ENCODE data around the gene VILL.

VILL gene

DNA sequence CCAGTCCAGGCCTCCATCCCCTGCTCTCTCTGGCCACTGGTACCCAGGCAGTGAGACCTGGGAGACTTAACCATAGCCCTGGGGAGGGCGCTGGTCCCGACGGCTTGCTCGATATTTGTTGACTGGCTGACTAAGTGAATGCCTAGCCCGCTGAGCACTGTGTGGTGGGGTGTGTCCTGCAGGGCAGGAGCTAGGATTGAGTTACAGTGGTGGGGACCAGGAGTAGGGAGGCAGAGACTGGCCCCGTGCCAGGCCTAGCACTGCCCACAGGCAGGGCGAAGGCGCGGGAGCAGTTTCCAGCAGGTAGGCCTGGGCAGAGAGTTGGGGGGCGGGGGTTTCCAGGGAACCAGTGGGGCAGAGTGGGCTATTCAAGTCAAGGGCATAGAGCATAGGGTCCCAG is at the start of gene VILL:
Gene VILL, plus strand, starts transcription at position 260 of the 400 bp plus-strand sequence. CDS start 2,887 bp downstream, outside the sequence.
- DNase-seq = peak; percentile 8

DNA sequence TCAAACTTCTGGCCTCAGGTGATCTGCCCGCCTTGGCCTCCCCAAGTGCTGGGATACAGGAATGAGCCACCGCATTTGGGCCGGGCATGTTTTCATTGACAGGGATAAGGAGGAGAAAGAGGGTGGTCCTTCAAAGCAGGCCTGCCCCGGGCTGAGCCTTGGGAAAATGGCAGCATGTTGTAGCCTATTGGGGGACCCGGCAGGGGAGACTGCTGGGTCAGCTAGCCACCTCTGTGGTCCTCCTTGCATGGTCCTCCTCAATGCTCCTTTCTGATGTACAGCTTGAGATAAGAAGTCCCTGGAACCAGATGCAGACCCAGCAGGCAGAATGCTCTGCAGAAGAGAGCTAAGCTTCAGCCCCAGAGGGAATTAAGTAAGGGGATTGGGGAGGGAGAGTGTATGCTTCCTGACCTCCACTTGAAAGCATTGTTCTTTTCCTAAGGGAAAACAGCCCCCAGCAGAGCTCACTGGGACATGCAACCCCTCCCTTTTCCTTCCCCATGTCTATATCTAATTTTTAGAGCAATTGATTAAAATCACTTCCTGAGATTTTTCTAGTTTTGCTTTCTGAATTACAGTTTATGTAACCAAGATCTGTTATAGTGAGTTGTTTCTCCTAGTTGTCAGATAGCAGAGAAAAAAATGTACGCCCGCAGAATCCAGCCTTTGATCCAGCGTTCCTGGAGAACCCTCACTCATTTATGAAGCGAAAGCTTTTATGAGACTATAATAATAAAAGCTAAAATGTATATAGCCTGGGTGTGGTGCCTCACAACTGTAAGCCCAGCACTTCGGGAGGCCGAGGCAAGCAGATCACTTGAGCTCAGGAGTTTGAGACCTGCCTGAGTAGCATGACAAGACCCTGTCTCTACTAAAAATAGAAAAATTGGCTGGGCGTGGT is 48.7 kb upstream of the VILL start:
- no peak for DNase-seq

DNA sequence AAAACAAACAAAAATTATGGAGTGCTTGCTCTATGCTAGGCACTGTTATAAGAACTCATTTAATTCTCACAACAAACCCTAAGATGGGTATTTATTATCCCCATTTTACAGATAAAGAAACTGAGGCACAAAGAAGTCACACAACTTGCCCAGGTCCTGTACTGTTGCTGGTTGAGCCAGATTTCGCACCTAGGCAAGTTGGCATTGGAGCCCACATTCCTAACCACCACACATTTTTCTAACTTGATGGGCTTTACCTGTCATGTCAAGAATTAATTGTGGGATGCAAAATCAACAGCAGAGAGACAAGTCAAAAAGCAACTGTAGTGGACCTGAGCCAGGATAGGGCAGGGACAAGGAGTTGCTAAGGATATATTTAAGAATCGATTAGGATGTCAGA is 47.9 kb upstream of the VILL start:
- DNase-seq = no peak

DNA sequence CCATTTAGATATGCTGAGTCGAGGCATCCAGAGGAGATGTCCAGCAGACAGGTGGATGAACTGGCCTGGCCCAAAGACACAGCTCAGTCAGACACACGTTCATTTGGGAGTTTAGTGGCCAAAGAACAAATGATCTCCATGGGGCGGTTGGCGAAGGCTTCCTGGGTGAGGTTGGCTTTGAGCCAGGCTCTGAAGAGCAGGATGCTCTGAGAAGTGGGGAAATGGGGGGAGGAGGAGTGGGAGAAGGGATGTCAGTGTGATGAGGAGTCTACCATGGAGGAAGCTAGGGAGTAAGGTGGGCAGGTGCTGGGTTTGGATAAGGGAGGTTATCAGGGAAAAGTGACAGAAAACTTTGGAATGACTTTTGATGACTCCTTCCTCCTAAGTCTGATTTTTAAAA is 47.5 kb upstream of the VILL start:
- DNase-seq = no peak

DNA sequence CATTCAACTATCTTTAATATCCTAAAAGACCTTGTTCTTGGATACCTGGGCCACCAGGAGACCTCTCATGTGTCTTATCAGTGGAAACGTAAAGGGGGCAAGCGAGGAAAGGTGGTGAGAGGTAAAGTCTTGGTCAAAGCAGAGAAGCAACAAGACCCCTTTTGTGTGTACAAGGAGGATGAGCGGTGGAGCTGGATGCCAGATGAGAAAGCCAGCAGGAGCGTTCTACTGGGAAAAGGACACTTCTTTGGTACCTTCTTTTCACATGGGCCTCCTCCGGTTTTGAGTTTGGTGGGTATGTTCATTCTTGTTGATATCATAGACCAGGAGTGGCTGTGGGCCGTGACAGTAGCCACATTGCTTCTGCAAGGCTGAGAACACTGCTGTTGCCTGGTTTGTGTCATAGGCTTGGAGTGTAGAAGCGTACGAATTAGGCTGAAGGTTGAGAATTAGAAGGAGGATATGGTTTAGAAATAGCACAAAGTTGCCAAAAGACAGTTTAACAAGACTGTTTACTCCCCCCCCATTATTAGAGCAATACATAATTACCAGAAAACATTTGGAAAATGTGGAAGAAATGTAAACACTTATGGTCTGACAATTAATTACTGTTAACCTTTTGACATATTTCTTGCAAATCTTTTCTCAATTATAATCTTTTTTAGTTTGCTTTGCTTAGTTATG is 46.8 kb upstream of the VILL start:
- DNase-seq = no peak

DNA sequence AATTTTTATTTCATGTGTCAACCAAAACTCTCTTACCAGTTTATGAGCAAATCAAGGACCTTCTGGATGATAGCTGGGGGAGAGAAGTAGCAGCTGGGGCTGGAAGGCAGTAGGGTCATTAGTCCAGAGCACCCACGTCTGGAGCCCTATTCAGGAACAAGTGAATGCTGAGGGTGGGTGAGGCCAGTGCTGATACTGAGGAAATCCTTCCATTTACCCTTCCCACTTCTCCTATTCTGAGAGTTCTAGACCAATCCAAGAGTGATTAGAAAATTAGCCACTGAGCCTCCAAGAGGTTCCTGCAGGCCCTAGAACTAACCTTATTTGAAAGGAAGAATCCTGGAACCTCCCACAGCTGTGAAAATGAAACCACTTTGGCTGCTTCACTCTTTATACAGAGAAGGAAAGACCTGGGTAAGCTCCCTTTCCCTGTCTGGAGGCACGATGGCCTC is 46.2 kb upstream of the VILL start:
- no peak for DNase-seq

DNA sequence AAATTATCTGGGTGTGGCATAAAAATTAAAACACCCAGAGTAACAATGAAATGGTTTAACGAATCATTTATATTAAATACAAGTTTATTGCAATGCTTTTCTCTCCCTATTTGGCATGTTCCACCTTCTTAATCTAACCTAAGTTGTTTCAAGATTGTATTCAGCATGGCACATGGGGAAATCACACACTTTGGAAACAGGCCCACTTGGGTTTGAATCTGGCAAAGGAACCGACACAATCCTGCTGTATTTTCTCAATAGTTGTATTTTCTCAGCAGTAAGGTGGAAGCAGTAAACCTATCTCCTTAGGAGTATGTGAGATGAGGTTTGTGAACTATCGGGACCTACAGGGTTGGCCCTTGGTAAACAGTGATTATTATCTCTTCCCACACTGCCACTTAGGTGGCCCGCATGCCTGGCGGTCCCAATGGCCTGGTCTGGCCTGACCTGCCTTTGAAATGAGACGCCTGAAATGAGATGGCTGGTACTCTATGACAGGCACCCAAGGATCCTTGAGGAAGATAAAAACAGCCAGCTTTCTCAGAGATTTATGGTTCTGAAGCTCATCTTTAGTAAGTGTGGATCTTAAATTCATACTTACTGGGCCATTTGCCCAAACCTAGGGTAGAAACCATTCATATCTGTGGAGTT is 45.3 kb upstream of the VILL start:
- no peak for DNase-seq

DNA sequence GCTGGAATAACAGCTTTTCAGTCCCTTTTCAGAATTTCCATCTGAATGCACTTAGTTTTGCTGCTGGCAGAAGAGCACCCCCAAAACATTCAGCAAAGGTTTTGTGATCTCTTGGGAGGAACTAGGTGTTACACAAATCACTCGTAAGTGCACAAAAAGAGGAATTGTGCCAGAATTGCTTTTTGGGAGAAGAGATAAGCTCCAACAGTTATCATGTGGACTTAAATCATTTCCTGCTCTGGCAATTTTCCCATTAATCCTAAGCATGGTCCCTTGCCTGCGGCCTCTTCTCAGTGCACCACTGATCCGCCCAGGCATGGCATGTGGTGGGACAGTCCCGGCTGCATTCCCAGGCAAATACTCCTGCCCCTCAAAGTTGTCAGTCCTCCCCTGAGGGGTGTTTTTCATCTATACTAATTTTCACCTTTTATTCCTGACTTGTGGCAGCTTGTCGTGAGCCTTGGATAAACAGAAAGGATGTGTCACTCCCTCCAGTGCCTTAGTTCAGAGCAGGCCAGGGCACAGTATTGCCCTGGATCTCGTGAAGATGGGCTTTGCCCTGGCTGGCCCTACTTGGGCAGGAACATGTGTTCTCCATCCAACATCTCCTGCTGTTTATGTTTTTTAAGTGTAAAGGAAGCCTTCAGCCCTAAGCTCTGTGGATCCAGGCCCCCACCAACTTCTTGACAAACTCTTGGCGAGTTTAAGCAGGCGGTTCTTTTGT is 44.6 kb upstream of the VILL start:
- DNase-seq = no peak

DNA sequence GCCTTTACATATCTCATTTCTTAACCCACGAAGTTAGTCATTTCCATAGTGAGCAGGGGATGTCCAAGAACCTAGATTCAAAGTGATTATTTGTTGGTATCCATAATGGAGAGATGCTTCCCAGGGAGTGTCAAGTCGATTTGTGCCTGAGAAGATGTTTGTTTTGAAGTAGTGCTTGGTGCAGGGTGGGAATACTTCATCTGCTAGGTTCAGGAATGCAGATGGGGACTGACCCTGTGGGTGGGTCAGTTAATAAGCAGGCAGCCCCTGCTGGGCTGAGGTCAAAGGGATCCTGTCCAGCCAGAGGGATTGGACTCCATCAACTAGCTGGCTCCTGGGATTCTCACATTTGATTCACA is 44.1 kb upstream of the VILL start:
- no peak for DNase-seq

DNA sequence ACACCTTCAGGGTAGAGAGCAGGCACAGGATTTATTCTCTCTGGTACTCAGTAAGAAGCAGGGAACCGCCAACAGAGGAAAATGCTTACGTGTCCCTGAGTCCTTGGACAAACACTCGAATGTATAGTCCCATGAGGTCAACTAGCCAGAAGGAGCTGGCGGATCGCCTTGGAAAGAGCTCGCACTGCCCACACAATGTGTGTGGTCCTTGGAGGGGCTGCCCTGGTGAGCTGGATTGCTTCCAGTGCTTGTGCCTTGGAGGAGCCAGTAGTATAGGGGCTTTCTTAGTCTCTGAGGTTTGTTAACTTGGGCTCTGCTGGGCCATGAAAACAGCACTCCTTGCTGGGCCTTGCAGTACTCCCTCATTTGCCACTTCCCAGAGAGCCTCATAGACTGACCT is 40.7 kb upstream of the VILL start:
- no peak for DNase-seq

DNA sequence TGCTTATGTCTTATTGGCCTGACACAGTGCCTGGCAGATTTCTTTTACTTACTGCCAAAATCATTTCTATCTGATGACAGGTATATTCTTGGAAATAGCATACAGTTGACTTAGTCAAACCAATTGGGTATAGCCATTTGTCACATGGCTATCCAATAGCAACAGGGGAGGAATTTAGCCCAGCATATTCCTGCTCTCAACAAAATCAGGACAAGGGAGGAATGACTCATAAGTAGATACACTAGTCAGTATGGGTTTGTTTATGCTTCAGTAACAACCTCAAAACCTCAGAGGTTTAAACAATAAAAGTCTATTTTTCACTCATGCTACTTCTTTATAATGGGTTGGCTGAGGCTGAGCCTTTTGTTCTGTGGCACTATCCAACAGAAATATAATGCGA is 38.0 kb upstream of the VILL start:
- no peak for DNase-seq

DNA sequence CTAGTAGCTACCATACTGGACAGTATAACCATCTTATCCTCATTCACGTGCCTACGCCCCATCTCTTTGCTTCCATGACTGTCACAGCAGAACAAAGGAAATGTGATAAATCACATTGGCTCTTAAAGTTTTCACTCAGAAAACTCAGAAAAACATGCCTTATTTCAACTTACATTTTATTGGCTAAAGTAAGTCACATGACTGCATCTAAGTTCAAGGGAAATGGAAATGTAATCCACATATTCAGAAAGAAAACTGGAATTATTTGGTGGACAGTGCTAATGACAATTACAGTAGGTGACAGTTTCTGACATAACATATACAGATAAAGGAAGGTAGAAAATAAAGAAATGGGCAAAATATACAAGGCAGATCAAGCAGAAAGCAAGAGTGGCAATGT is 37.4 kb upstream of the VILL start:
- no peak for DNase-seq

DNA sequence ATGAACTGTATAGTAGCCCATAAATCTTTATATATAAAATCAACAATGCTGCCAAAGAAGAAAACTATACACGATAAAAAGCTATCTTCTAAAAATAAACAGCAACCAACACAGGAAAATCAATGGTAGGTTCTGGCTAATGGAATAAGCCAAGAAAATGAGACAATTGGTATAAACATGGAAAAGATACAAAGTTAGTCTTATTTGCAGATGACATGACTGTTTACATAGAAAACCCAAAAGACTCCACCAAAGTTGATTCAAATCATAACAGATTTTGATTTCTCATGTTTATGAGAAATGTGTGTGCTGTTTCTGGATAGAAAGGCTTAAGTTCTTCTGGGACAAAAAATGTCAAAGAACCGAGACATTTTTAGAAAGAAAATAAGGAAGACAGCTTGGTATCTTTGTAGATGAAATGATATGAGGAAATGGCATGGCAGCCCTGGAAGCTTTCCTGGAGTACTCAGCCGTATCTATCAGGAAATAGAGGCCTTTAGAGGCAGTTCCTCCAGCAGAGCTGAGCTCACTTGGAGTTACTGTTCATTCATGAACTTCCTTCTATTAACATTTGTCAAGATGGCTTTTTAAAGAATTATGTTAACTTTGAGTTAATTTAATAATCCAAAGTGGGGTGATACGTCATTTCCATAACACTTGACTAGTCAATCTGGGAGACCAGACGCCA is 36.7 kb upstream of the VILL start:
- no peak for DNase-seq

DNA sequence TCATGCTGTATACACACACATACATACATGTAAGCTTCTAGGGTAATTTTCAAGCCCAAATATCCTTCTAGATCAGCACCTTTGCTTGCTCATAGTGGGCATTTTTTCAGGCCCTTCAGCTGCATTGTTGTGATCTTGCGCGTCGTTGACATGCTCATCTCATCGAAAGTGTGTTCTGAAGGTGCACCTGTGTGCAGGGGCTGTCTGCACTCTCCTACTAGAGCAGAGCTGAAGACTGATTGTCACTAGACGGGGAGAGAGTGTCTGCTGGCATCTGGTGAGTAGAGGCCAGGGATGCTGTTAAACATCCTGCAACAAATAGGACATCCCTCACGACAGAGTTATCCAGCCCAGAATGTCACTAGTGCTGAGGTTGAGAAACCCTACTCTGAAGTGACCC is 35.7 kb upstream of the VILL start:
- no peak for DNase-seq

DNA sequence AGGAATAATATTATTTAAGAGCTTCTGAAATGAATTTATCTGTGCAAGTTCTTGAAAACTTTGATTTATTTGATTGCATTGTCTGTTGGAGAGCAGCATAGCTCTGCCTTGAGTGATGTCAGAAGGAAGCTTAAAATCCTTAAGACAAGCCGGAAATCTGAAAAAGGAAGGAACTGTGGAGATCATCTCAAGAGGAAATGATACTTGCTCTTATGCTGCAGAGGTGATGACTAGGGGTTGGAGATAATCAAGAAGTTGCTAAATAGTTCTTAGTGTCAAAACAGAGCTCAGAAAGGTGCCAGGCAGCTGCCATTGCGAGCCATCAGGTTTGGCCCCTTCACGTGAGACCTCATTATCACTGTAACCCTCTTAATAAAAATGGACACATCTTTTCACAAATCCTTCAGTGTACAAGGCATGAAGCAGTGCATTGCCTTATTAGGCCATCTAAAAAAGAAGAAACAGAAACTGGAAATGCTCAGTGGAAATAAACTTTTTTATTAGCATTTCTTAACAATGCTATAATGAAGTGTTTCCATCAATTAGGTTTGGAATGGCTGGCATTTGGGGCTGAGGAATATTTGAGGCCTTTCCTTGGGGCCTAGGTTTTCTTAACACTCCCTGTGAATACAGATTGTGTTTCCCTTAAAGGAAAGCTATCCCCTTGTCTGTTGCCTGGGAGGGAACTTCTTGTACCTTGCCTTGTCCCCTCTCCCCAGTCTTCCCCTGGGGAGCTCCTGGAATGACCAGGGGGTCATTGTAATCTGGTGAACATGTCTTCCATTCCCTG is 34.5 kb upstream of the VILL start:
- DNase-seq = no peak

DNA sequence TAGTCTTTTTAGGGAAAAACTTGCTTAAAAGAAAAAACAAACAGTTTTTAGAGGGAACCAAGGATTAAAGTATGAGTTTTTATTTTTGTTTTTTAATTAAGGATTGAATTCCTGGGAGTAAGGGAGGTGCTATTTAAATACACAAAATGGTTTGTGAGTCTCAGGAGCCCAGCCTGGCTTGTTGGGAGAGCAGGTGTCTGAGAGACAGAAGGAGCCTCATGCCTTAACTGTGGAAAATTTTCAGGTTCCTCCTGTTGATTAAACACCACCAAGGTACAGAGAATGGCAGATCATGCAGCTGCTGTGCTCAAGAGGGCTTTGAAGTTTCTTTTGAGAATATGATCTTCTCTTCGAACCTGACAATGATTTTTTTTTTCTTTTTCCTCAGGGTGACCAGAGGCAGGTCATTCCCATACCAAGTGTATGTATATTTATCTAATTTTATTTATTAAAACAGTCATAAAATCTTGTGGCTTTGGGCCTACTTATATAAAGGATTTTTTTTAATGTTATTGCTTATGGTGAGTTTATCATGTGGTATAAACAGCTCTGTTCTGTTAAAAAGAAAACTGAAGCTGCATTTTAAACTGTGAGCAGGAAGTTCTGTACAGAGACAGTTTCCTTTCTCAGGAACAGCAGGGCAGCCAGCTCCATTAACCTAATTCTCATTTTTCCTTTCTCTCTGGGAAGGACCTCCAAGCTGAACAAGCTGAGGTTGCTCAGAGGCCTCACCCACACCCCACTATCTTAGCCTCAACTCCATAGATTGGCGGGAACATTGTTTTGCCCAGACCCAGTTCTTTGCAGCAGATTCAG is 33.7 kb upstream of the VILL start:
- no peak for DNase-seq

DNA sequence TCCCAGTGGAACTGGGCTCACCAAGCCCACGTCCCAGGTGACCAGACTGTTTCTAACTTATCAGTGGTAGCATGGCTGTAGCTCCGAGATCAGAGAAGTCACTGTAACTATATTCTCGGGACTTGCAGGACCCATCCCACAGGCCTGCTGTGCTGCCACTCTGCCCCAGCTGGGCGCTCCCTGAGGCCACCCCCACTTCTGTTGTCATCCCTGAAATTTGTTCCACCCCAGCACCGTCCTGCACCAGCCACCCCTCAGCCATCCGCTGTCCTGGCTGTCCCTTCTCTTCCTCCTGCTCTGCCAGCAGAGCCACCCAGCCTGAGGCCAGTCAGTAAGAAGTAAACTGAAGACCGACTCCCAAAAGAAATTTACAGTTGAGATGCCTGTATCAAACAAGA is 33.0 kb upstream of the VILL start:
- no peak for DNase-seq

DNA sequence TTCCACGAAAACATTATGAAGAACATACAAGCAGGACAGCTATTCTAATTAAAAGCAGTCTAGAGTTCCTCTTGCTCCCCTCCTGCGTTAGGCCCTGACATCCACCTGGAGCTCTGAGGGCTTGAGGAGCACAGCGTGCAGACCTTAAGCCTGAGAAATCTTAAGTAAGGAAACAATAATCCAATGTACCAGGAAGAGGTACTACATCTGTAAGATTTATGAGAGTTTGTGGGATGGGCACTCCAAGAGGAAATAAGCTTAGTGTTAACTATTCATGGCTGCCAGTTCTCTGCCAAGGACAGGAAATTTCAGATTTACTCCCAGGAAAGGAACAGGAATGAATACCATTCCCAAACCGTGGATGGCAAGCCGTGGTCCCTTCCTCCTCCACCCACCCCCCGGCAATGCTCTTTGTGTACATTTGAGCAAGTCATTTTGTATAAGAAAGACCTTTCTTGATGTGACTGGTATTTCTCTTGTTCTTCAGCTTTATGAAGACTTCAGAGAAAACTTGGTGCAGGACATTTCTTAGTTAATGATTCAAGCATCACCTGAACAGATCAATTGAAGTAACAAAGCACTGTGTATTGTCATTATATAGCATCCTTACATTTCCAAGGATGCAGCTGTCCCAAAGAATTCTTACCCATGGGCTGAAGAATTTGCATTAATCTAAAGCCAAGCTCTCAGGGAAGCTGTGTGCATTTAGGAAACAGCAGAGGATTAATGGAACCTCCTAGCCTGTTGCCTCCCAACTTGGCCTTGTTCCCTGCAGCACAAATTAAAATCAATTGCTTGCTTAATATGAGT is 28.8 kb upstream of the VILL start:
- no peak for DNase-seq

DNA sequence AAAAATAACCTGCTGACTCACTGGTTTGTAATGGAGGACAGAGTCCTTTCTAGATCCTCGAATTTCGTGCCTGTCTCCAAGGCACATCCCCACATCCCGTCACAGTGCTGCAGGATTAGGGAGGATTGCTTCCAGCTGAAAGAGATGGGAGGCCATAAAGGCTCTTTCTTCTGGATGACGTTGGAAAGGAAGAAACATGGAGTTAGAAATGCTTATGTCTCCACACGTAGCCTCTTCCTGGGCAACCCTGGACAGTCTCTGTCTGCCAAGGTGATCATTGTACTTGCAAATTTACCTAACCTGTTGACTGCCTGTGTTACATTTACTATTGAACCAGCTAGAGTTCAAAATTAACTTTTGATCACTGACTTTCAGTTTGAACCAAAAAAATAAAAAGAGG is 27.6 kb upstream of the VILL start:
- DNase-seq = no peak

DNA sequence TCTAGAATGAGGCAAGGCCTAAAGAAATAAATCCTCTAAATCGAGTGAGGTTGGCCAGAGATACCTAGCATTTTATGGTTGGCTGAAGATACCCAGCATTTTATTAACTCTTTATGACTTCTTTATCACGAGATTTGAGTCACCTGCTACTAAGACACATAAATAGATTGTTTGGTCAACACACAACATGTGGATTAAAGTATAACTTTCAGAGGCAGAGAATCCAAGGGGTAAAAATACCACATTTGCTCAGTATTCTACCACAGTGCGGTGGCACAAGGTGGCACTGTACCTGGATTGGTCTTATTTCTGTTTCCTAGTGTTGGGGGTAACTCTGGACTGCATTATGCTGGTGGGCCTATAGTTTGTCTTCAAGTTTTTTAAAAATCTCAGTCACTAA is 27.0 kb upstream of the VILL start:
- DNase-seq = no peak

Measured in activated T-cell treated with anti-CD3 and anti-CD28 coated beads, Interleukin-2, amount 50 U/mL, for 1 hour (primary cell).